Ovary (tissue), 9 donors: ENCODE measurements around the gene BCAP29. TPM values are rescaled to one million over a fixed set of nuclear protein-coding genes. Genes with fewer than 3 reads are reported as not detected.

ENCODE experiments used
- DNase-seq, 5 donors: peaks; one replicate each; pipeline ENCODE4 v3.0.0-alpha.2; 2019 to 2020
- H3K27ac ChIP-seq, 2 donors: fragments of 200-600 bp; one replicate each; pipeline versions ENCODE4 v1.5.1 to v1.8.0; 2019 to 2022
- H3K27me3 ChIP-seq: fragments of 200-600 bp; one replicate; pipeline ENCODE4 v1.8.0; 2022
- H3K36me3 ChIP-seq: fragments of 200-600 bp; sonication (generic); one replicate; pipeline ENCODE4 v1.5.1; 2019
- H3K4me1 ChIP-seq: one replicate; pipeline ENCODE4 v1.8.1; 2013; ENCODE audit warnings: mild to moderate bottlenecking, moderate library complexity; ENCODE audit not compliant: insufficient read depth
- H3K4me3 ChIP-seq: fragments of 200-600 bp; sonication (generic); one replicate; pipeline ENCODE4 v1.5.1; 2017
- H3K9me3 ChIP-seq, 2 donors: fragments of 200-600 bp in 1 of 2; sonication (generic) in 1 of 2; one replicate each; pipeline versions ENCODE4 v1.5.1 to v1.8.1; 2013 to 2019; ENCODE audit warnings: mild to moderate bottlenecking in 1 of 2, moderate library complexity in 1 of 2
- CTCF ChIP-seq, 3 donors: fragments of 450-650 bp in 2 of 3; fragments of 200-600 bp in 1 of 3; IDR thresholded peaks; one replicate each; pipeline versions ENCODE4 v1.5.1 to v1.8.0; 2016 to 2022; ENCODE audit warnings: antibody characterized with exemption in 3 of 3, mild to moderate bottlenecking in 1 of 3
- EP300 ChIP-seq: sonication (generic); formaldehyde crosslinking; IDR thresholded peaks from one replicate; pipeline ENCODE4 v1.6.1; 2017; ENCODE audit warnings: antibody characterized with exemption
- POLR2A ChIP-seq: fragments of 450-650 bp; IDR thresholded peaks from one replicate; pipeline ENCODE4 v1.6.1; 2017; ENCODE audit warnings: antibody characterized with exemption, mild to moderate bottlenecking, moderate library complexity
- WGBS, 3 donors: extraction: QIAGEN DNeasy Blood & Tissue Kit in 1 of 3; methylation state at CpG; one replicate each; pipeline versions ENCODE4 v1.1.5 to v1.1.7; 2013 to 2017; 5-methylcytosine and 5-hydroxymethylcytosine counted together
- intact Hi-C, 4 donors: fragments of 100-400 bp; cut with DNase I; formaldehyde crosslinking; loops; one replicate each; pipeline versions ENCODE4 v1.11.0 to v1.15.1; 2022 to 2023
- polyA plus RNA-seq, 2 donors: library from polyadenylated mRNA; stranded (reverse); fragments of 200-250 nt in 1 of 2; fragments of 350-450 nt in 1 of 2; fragmentation: Illumina TruSeq in 1 of 2; extraction: RNeasy Lipid Tissue Mini Kit (QIAGEN cat#74804) in 1 of 2; gene quantifications; one replicate each; pipeline ENCODE4 v1.2.3, GENCODE V29; 2013 to 2014
- total RNA-seq, 7 donors: library from RNA; depleted of rRNA in 2 of 7; stranded (reverse); fragments of >200 nt in 2 of 7; fragmentation: NEBNext Ultra II Directional in 3 of 7; extraction: Animal tissue kit (Norgen Biotek cat#: 25700) in 3 of 7; gene quantifications; one replicate each; pipeline versions ENCODE4 v1.1.0 to v1.2.4, GENCODE V29; 2016 to 2023
- donor health status: DM: no; HTN: no; CAD: no; lungs with moderate emphysema.
- donor health status: DM: no; HTN: no; CAD: no.
- donor health status: Bipolar disorder and iron deficiency.
- donor health status: DM: yes; HTN: yes; CAD: no.
- donor health status: DM: no; HTN: no; CAD: no.
- donor health status: DM: yes; HTN: yes; CAD: no.

The BCAP29 gene
- total and polyA plus RNA-seq, 9 donors = 30.0 to 70.9 (median 42.5) TPM

GRCh38 chr7:107641676-107642075 is 61.6 kb downstream of the BCAP29 start:
- 70 to 88% (median 83%) methylated on average over 1 of the region's 1 CpG for WGBS, 3 donors
- H3K27ac ChIP-seq = no peak overlapping the region
- no peak for TF ChIP-seq POLR2A
- no peak for TF ChIP-seq EP300
- TF ChIP-seq CTCF (IDR thresholded peaks at IDR 0.05) = no peak
- H3K9me3 ChIP-seq = no peaks in the 10 kb centered on the region
- intact Hi-C loops = no loop called here
- H3K4me3 ChIP-seq = no peak overlapping the region
- no peaks in the 10 kb centered on the region for H3K27me3 ChIP-seq
- H3K4me1 ChIP-seq = peaks cover 1% of the 10 kb centered on the region
- no peak for DNase-seq
- H3K36me3 ChIP-seq = no peaks in the 10 kb centered on the region

GRCh38 chr7:107642501-107642900 is 62.5 kb downstream of the BCAP29 start:
- H3K27ac ChIP-seq = no peak overlapping the region
- intact Hi-C loops = no loop called here

GRCh38 chr7:107643407-107643806 is 63.4 kb downstream of the BCAP29 start:
- TF ChIP-seq EP300 = no peak
- TF ChIP-seq CTCF (IDR thresholded peaks at IDR 0.05) = no peak
- no peak for TF ChIP-seq POLR2A
- Histone ChIP-seq H3K4me1 (peaks cover 1% of the 10 kb centered on the region), H3K27ac (peak overlapping the region in 1 of 2 donors; percentile 51), H3K9me3 (no peaks in the 10 kb centered on the region), H3K36me3 (no peaks in the 10 kb centered on the region), H3K27me3 (no peaks in the 10 kb centered on the region), H3K4me3 (no peak overlapping the region)
- no peak for DNase-seq
- intact Hi-C loops = no loop called here
- 77 to 83% (median 82%) methylated on average over 1 of the region's 1 CpG for WGBS, 3 donors

More at GRCh38 chr7:107642501-107642900, 62.5 kb downstream of the BCAP29 start:
- WGBS, 3 donors = 75 to 86% (median 78%) methylated on average over 4 of the region's 4 CpGs
- no peaks in the 10 kb centered on the region for H3K9me3 ChIP-seq
- H3K4me1 ChIP-seq = peaks cover 1% of the 10 kb centered on the region
- TF ChIP-seq CTCF (IDR thresholded peaks at IDR 0.05) (no peak), POLR2A (no peak), EP300 (no peak)
- no peaks in the 10 kb centered on the region for H3K36me3 ChIP-seq
- H3K4me3 ChIP-seq = no peak overlapping the region
- DNase-seq = no peak
- H3K27me3 ChIP-seq = no peaks in the 10 kb centered on the region

GRCh38 chr7:107643938-107644308 is 63.9 kb downstream of the BCAP29 start:
- intact Hi-C loops = no loop called here
- 84 to 90% (median 87%) methylated on average over 1 of the region's 1 CpG for WGBS, 3 donors
- H3K27ac ChIP-seq = peak overlapping the region in 1 of 2 donors; percentile 51
- H3K9me3 ChIP-seq = no peaks in the 10 kb centered on the region
- H3K4me3 ChIP-seq = no peak overlapping the region
- no peak for DNase-seq
- peaks cover 1% of the 10 kb centered on the region for H3K4me1 ChIP-seq
- H3K36me3 ChIP-seq = no peaks in the 10 kb centered on the region
- no peaks in the 10 kb centered on the region for H3K27me3 ChIP-seq
- no peak for TF ChIP-seq EP300
- no peak for TF ChIP-seq POLR2A
- TF ChIP-seq CTCF (IDR thresholded peaks at IDR 0.05) = no peak
